ENCODE measurements around the gene PGA3.

GRCh38 chr11:61194981-61195695 is 8.2 kb upstream of the PGA3 start:
- TF ChIP-seq USF2 (IDR thresholded peaks at IDR 0.05; ENCODE audit: borderline replicate concordance, low read depth, low read length), result no peak
- TF ChIP-seq, protein P1, sequence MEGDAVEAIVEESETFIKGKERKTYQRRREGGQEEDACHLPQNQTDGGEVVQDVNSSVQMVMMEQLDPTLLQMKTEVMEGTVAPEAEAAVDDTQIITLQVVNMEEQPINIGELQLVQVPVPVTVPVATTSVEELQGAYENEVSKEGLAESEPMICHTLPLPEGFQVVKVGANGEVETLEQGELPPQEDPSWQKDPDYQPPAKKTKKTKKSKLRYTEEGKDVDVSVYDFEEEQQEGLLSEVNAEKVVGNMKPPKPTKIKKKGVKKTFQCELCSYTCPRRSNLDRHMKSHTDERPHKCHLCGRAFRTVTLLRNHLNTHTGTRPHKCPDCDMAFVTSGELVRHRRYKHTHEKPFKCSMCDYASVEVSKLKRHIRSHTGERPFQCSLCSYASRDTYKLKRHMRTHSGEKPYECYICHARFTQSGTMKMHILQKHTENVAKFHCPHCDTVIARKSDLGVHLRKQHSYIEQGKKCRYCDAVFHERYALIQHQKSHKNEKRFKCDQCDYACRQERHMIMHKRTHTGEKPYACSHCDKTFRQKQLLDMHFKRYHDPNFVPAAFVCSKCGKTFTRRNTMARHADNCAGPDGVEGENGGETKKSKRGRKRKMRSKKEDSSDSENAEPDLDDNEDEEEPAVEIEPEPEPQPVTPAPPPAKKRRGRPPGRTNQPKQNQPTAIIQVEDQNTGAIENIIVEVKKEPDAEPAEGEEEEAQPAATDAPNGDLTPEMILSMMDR (IDR thresholded peaks at IDR 0.05), result no peak
- TF ChIP-seq FOSL2 (IDR thresholded peaks at IDR 0.05; ENCODE audit: borderline replicate concordance, low read depth), result no peak
- TF ChIP-seq JUND (IDR thresholded peaks at IDR 0.05), result no peak
- TF ChIP-seq MAX (IDR thresholded peaks at IDR 0.05; ENCODE audit: low read depth), result no peak
- TF ChIP-seq POLR2AphosphoS5 (IDR thresholded peaks at IDR 0.05; ENCODE audit: low read depth, low read length), result no peak
